PC-9 (cell line): ENCODE results near the gene GNG7. TPM values are rescaled to one million over a fixed set of nuclear protein-coding genes. Genes with fewer than 3 reads are reported as not detected.
A peak's percentile ranks its signal among the peaks of the same experiment; 100 is the strongest.
"Not testable (repeated sequence)": the region's sequence is repeated elsewhere in the genome, so short reads cannot be mapped to it uniquely, and the experiment has no call there.

Experiments
- BruUV-seq: library from RNA; stranded (reverse); fragments of 400-500 nt; replicated peaks from 2 replicates; lab custom pipeline; 2021; lab: Mats Ljungman, UMichigan
- CTCF ChIA-PET: fragments of 300-600 bp; sonication (Branson Sonifier 250); formaldehyde crosslinking; loops from one replicate; lab custom pipeline; 2022; ENCODE audit warnings: antibody characterized with exemption; lab: Charles Lee
- POLR2A ChIA-PET: fragments of 300-600 bp; sonication (Branson Sonifier 250); formaldehyde crosslinking; loops from one replicate; lab custom pipeline; 2022; ENCODE audit warnings: antibody characterized with exemption; ENCODE audit not compliant: unreplicated experiment; lab: Charles Lee
- DNase-seq, 2 experiments: peaks; one replicate each; pipeline versions ENCODE4 v3.0.0 to v3.0.0-alpha.2; 2015 to 2022; ENCODE audit warnings: mixed read lengths in 1 of 2
- H2AFZ ChIP-seq: fragments of 200-600 bp; sonication (generic); 2 replicates; pipeline ENCODE4 v1.8.1; 2017; ENCODE audit warnings: antibody characterized with exemption
- H3F3A ChIP-seq: fragments of 200-600 bp; sonication (generic); 2 replicates; pipeline ENCODE4 v1.8.1; 2017; ENCODE audit warnings: antibody characterized with exemption, mild to moderate bottlenecking, low read depth; ENCODE audit not compliant: insufficient read depth
- H3K27ac ChIP-seq: fragments of 200-600 bp; sonication (generic); 2 replicates; pipeline ENCODE4 v1.6.1; 2016; ENCODE audit warnings: mixed run types
- H3K27me3 ChIP-seq: fragments of 200-600 bp; sonication (generic); 2 replicates; pipeline ENCODE4 v1.6.1; 2016; ENCODE audit warnings: low read depth, mixed run types; ENCODE audit not compliant: insufficient read depth
- H3K36me3 ChIP-seq: fragments of 200-600 bp; sonication (generic); 2 replicates; pipeline ENCODE4 v1.6.1; 2016; ENCODE audit warnings: low read depth, mixed run types
- H3K4me1 ChIP-seq: fragments of 200-600 bp; sonication (generic); replicated peaks from 2 replicates; pipeline ENCODE4 v1.6.1; 2016; ENCODE audit warnings: mixed run types; ENCODE audit not compliant: insufficient read depth
- H3K4me2 ChIP-seq: fragments of 200-600 bp; sonication (generic); 2 replicates; pipeline ENCODE4 v1.6.1; 2017; ENCODE audit warnings: mixed run types
- H3K4me3 ChIP-seq: fragments of 200-600 bp; sonication (generic); 2 replicates; pipeline ENCODE4 v1.6.1; 2016; ENCODE audit warnings: mixed run types
- H3K79me2 ChIP-seq: fragments of 200-600 bp; sonication (generic); 2 replicates; pipeline ENCODE4 v1.6.1; 2017; ENCODE audit warnings: low read depth, mixed run types
- H3K9me2 ChIP-seq: fragments of 200-600 bp; sonication (generic); 2 replicates; pipeline ENCODE4 v1.8.1; 2017; ENCODE audit warnings: mild to moderate bottlenecking; ENCODE audit not compliant: insufficient read depth
- H3K9me3 ChIP-seq: fragments of 200-600 bp; sonication (generic); 2 replicates; pipeline ENCODE4 v1.8.1; 2016; ENCODE audit warnings: low read depth; ENCODE audit not compliant: insufficient read depth
- H4K20me1 ChIP-seq: fragments of 200-600 bp; sonication (generic); 2 replicates; pipeline ENCODE4 v1.8.1; 2017; ENCODE audit not compliant: insufficient read depth
- EZH2 ChIP-seq: fragments of 200-600 bp; sonication (generic); IDR thresholded peaks from 2 replicates; pipeline ENCODE4 v1.8.0; 2017; ENCODE audit warnings: antibody characterized with exemption, low read depth
- intact Hi-C: fragments of 100-400 bp; cut with micrococcal nuclease; formaldehyde crosslinking; loops from one replicate; pipeline ENCODE4 v1.10.0; 2022; ENCODE audit not compliant: unreplicated experiment
- total RNA-seq: library from RNA; stranded (reverse); gene quantifications from 2 replicates; pipeline ENCODE4 v1.2.3, GENCODE V29; 2021
- TF ChIP-seq, protein P1 (sequence below): fragments of 200-600 bp; sonication (generic); conservative IDR thresholded peaks from 2 replicates; pipeline ENCODE4 v1.6.1; 2017; ENCODE audit warnings: mixed run types, antibody characterized with exemption, mild to moderate bottlenecking, moderate library complexity

The GNG7 gene
- total RNA-seq, 1 experiment from 2014 or later, result 2.8 TPM

- H3K27ac ChIP-seq, result peak overlapping the region; percentile 75
- peak overlapping the region; percentile 87 for H3K4me2 ChIP-seq
- H3K4me1 ChIP-seq, result peaks cover 37% of the 10 kb centered on the region
- CTCF ChIA-PET, result no interaction called here
- DNase-seq, result peak; percentile 32 to 50
- no peaks in the 10 kb centered on the region for H4K20me1 ChIP-seq
- no peaks in the 10 kb centered on the region for H3K9me2 ChIP-seq
- H3K79me2 ChIP-seq, result no peaks in the 10 kb centered on the region
- POLR2A ChIA-PET, result interaction anchor here (0.5 to 1.0 kb wide), 3 partner anchors 17 to 48 kb away, joined by 3 to 7 read pairs (median 6); partner anchors contain the start of gene GADD45B
- intact Hi-C loops, result loop anchor here (1.0 to 5.0 kb wide), 3 partner anchors 13 to 83 kb away; no protein-coding TSS in a partner anchor
- peak overlapping the region; percentile 62 for H3K4me3 ChIP-seq
- TF ChIP-seq, protein P1, sequence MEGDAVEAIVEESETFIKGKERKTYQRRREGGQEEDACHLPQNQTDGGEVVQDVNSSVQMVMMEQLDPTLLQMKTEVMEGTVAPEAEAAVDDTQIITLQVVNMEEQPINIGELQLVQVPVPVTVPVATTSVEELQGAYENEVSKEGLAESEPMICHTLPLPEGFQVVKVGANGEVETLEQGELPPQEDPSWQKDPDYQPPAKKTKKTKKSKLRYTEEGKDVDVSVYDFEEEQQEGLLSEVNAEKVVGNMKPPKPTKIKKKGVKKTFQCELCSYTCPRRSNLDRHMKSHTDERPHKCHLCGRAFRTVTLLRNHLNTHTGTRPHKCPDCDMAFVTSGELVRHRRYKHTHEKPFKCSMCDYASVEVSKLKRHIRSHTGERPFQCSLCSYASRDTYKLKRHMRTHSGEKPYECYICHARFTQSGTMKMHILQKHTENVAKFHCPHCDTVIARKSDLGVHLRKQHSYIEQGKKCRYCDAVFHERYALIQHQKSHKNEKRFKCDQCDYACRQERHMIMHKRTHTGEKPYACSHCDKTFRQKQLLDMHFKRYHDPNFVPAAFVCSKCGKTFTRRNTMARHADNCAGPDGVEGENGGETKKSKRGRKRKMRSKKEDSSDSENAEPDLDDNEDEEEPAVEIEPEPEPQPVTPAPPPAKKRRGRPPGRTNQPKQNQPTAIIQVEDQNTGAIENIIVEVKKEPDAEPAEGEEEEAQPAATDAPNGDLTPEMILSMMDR, result no peak
- no peak for TF ChIP-seq EZH2
- H2AFZ ChIP-seq, result no peak overlapping the region; the same call in none of the 2 replicates
- no peaks in the 10 kb centered on the region for H3K27me3 ChIP-seq
- peaks cover 47% of the 10 kb centered on the region; the same call in 1 of the 2 replicates for H3F3A ChIP-seq
- H3K36me3 ChIP-seq, result no peaks in the 10 kb centered on the region
- H3K9me3 ChIP-seq, result no peaks in the 10 kb centered on the region
- BruUV-seq, result no TSS peak
Measured at GRCh38 chr19:2494447-2495129, 207.9 kb downstream of the GNG7 start.

DNA sequence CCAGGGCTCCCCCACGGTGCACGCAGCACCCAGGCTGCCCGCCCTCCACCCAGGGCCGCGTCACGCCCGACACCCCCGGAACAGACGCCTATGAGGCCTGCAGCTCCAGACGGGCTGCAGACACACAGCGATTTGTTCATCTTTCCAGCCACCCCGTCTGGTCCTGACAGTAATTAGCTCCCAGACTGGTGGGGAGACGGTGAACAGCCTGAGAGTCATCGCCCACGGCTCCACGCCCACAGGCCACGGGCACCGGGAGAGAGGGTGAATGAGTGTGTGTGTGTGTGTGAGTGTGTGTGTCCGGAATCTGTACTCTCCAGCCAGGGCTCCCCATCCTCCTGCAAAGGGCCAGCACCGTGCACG is 208.4 kb downstream of the GNG7 start:
- intact Hi-C loops, result loop anchor here (2.0 kb wide), 1 partner anchor 35 kb away; no protein-coding TSS in a partner anchor
- DNase-seq, result no peak
- CTCF ChIA-PET, result no interaction called here

GRCh38 chr19:2493448-2493847 is 209.0 kb downstream of the GNG7 start:
- Histone ChIP-seq H3F3A (peaks cover 40% of the 10 kb centered on the region; the same call in 1 of the 2 replicates), H3K4me1 (peaks cover 30% of the 10 kb centered on the region)
- H3K79me2 ChIP-seq, H3K27me3 ChIP-seq, H3K4me2 ChIP-seq, H2AFZ ChIP-seq, H3K9me2 ChIP-seq, BruUV-seq, H3K4me3 ChIP-seq, H3K36me3 ChIP-seq, H3K27ac ChIP-seq, POLR2A ChIA-PET, intact Hi-C loops, CTCF ChIA-PET, H3K9me3 ChIP-seq, DNase-seq, H4K20me1 ChIP-seq: not testable (repeated sequence)

More for the DNA sequence above, 208.4 kb downstream of the GNG7 start:
- Histone ChIP-seq H3K27ac (no peak overlapping the region), H3K4me2 (peak overlapping the region; percentile 87), H3K4me1 (peaks cover 34% of the 10 kb centered on the region), H3K79me2 (no peaks in the 10 kb centered on the region), H3K27me3 (no peaks in the 10 kb centered on the region), H3K36me3 (no peaks in the 10 kb centered on the region), H3K9me2 (no peaks in the 10 kb centered on the region), H3F3A (peaks cover 43% of the 10 kb centered on the region; the same call in 1 of the 2 replicates), H4K20me1 (no peaks in the 10 kb centered on the region), H3K9me3 (no peaks in the 10 kb centered on the region), H3K4me3 (peak overlapping the region; percentile 62; the same call in 1 of the 2 replicates), H2AFZ (no peak overlapping the region)
- no TSS peak for BruUV-seq
- POLR2A ChIA-PET, result no interaction called here
- TF ChIP-seq EZH2, result no peak
- TF ChIP-seq, protein P1, result no peak
